ENCODE measurements around the gene TMEM63C. TPM values are rescaled to one million over a fixed set of nuclear protein-coding genes. Genes with fewer than 3 reads are reported as not detected.
A peak's percentile ranks its signal among the peaks of the same experiment; 100 is the strongest.

TMEM63C gene
- total RNA-seq, 1 donor from 2014 or later, result 1.9 TPM

GRCh38 chr14:77197988-77198387, 16.4 kb downstream of the TMEM63C start:
- DNase-seq (ENCODE audit: low read depth), result no peak

GRCh38 chr14:77198561-77198960, 17.0 kb downstream of the TMEM63C start:
- no peak for DNase-seq (ENCODE audit: low read depth)

DNA sequence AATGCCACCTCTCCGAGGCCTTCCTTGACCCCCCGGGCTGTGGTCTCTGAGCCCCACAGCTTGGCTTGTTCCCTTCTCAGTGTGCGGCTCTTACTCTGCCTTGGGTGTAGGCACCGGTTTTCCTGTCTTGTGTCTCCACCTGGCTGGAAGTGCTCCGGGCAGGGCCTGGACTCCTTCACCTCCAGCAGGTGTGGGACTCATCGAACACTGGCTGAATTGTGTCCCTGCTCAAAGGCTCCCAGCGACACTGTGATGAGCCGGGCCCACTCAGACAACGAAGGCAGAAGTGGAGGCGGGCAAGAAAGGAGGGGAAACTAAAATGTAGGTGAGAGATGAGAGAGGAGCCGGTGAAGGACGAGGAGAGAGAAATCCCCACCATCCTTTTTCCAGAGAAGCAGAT, 18.0 kb downstream of the TMEM63C start:
- DNase-seq (ENCODE audit: low read depth), result no peak

DNA sequence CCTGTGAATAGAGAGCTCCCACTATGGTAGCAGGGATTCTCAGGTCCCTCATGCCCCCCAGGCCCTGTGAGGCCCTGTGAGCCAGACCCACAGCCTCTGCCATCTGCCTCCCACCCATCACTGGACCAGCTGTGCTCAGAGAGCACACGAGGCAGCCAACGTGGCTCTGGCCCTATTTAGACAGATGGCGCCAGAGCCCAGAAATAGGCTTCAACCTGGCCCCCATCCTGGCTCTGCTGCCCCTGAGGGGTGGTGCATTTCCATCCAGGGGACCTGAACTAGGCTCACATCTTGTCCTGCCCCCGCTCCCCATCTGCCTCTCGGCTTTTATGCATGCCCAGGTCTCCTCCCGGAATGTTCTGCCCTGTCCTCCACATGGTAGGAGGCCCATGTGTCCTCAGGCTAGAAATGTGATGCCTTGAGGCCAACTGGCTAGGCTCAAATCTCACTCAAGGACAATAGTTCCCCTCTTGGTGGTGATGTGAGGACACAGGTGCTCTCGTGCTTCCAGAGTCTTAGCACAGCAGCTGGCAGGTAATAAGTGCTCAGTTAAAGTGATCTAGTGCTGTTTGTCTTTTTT, 18.9 kb downstream of the TMEM63C start:
- DNase-seq (ENCODE audit: low read depth), result no peak

DNA sequence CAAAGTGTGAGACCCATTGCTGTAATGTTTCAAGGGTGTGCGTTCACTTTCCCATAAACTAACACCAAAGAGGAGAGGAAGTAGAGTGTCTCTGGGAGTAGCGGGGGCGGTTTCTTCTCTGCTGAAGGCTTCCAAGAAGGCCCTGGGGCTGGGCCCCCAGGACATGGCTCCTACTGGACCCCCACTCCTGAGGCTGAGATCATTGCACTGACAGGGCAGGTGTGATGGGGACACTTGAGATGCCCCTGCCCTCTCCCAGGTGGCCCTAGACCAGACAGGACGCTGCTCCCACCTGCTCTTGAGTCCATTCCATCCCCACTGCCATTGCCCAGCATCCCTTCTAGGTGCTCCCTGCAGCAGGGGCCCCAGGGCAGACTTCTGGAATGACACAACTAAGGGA, 20.1 kb downstream of the TMEM63C start:
- DNase-seq (ENCODE audit: low read depth), result no peak

- no peak for DNase-seq (ENCODE audit: low read depth)
These were observed 22.2 kb downstream of the TMEM63C start for GRCh38 chr14:77203611-77204458.

DNA sequence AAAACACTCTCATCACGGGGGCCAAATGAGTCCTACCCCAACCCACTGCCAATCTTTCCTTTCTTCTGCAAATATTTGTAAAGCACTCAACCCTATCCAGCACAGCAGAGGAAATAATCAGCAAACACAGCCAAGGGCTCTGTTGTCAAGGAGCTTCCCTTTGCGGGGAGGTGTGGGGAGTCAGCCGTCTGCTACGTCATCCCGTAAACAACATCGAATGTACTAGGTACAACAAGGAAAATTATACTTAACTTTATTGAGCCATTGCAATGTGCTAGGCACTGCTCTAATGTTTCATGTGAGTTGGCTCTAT, 22.8 kb downstream of the TMEM63C start:
- peak; percentile 33 for DNase-seq (ENCODE audit: low read depth)

DNA sequence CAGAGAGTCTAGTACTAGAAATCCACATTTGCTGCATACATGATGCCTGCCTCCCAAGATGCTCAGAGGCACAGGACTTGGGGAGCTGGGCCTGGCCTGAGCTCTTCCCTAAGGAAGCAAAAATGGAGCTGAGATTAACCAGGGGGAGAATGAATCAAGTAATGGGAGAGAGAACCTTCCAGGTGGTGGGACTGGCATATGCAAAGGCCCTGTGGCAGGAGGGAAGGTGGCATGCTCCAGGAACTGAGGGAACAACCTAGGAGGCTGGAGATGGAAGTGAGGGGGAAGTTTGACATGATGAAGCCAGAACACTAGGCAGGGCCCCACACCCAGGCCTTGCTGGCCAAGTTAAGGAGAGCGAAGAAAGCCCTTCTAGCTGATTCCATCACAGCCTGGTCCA, 23.3 kb downstream of the TMEM63C start:
- no peak for DNase-seq (ENCODE audit: low read depth)

GRCh38 chr14:77205566-77205965, 24.0 kb downstream of the TMEM63C start:
- no peak for DNase-seq (ENCODE audit: low read depth)

DNA sequence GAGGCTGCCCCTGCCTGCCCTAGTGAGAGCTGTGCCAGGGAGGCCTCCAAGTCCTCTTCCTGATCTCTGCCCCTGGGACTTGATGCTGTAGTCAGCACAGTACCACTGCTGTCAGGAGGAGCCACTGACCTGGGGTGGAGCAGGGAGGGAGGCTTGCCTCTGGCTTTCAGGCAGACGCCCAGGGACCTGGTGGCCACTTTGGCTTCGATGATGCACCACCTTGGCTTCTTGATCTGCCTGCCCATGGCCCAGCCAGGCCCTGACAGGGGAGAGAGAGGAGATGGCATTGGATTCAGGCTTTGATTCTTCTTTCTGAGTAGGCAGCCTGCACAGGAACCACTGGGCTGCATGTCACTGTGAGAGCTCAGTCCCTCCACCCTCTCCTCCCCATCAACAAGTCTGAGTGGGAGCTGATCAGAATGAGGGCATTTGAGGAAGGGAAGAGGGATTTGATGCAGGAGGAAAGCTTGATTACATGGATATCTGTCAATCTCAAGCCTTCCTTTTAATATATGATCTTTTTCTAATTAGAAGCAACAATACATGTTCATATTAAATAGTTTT, 24.7 kb downstream of the TMEM63C start:
- DNase-seq (ENCODE audit: low read depth), result no peak

DNA sequence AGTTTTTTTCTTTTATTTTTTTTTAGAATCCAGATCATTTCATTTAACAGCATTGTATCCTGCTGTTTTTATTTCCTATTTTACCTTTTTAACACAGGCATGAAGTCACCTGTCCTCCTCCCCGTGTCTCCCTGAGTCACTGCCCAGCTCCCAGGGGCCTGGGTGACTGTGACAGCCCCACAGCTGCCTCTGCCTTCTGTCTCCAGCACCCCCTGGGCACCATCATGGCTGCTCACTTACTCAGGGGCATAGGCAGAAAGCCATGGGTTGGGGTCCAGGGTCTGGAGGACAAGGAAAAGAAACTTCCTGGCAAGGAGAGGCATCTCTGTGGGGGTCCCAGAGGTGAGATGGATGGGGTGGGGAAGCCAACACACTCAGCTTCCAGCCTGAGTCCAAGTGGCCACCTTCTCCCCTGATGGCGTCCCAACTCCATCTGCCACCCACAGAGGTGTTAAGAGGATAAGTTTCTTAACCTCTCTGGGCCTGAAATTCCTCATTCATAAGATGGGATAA, 25.3 kb downstream of the TMEM63C start:
- no peak for DNase-seq (ENCODE audit: low read depth)

- DNase-seq (ENCODE audit: low read depth), result peak; percentile 46
These were observed 26.8 kb downstream of the TMEM63C start for GRCh38 chr14:77208291-77208978.

DNA sequence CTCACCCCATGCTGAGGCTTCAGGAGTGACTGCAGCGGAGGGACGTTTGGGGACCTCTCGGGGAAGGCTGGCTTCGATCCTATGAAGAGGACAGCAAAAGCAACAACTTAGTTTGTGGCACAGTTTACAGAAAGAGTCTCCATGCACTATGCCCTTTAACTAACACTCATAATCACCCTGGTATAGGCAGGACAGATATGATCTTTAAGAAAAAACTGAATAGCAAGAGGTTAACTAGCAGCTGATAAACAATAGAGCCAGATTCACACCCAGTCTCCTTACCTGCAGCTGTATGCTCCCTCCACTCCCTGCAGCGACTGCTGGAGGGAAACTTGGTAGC, 27.4 kb downstream of the TMEM63C start:
- no peak for DNase-seq (ENCODE audit: low read depth)

DNA sequence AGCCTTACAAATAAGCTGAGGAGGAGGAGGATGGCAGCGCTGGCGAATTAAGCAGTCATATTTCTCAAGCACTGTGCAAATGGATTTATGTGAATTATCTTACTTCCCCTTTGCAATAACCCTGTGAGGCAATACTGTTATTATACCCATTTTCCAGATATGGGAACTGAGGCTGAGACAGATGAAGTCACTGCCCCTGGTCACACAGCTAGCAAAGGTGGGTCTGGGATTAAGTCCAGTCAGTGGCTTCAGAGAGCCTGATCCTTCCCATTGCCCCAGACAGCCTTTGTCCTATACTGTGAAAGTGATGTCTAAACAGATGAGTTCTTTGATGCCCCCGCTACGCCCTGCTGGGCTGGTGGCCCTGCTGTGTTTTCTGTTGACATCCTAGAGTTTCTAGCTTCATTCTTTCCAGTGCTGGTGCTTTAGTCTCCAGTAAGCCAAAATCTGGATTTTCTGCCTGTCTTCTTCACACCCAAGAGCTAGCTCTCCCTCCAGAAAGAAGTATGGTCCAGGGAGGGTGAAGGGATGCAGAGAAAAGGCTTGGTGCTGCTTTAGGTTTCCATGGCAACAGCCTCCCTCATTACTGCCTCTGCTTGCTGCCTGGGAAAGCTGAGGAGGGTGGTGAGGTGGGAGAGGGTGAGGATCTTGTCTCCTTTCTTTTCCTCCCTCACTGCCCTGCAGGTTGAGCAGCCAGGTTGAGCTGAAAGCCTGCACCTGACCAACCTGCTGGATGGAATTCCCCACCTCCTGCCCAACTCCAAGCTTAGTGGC, 30.7 kb downstream of the TMEM63C start:
- DNase-seq (ENCODE audit: low read depth), result no peak

DNA sequence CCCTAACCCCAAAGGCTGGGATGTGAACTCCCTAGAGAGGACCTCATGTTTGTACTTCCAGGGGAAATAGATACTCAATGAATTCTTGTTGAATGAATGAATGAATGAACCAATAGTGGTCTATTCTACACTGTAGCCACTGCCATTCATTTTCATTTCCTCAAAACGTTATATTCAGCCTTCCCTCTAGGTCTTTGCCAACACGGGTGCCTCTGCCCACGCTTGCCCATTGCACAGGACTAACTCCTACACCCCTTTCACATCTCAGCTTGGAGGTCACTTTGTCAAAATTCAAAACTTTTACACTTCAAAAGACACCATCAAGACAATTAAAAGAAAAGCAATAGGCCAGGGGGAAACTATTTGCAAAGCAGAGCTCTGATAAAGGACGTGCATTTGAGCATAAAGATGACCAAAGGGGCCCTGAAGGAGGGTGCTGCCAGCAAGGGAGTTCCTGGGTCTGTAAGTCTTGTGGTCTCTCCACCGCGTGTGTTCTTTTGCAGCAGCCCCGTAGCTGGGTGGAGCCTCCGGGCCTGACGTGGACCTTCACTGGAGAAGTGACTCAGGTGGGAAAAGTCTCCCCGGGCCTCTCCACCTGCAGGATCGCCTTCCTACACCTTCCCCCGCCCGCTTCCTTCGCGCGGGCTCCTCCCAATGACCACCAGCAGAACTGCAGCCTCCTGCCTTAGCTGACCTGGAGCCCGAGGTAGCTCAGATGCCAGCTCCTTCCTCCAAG, 31.5 kb downstream of the TMEM63C start:
- peak; percentile 21 for DNase-seq (ENCODE audit: low read depth)

DNA sequence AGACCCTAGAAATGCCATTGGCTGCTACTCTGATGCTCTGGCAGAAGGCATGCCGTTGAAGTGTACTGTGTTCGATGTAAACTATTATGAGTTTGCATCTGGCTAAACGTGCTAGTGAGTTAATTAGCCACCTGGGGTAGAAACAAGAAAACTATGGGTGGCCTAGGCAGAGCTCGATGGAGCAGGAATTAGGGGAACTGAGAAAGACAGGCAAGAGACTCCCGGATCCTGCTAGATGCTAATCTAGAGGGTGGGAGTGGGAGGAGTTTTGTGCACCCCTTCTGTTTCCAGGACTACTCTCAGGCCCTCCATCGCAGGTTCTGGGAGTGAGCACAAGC, 32.0 kb downstream of the TMEM63C start:
- no peak for DNase-seq (ENCODE audit: low read depth)

- no peak for DNase-seq (ENCODE audit: low read depth)
These were observed 32.6 kb downstream of the TMEM63C start for GRCh38 chr14:77214216-77214615.

DNA sequence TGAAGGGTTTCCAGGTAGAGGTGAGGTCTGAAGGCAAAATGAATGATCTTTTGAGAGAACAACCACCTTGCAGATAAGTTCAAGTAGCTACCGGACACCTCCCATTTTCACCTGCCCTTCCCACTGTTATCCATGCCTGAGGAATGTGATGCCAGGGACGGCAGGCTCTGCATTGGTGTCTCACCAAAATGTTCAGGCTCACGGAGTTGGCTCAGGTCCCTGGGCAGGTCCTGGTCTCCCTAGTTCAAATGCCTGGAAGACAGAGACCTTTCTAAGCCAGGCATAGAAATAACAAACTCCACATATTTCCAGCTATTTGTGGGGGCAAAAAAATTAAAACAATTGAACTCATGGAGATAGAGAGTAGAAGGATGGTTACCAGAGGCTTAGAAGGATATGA, 36.0 kb downstream of the TMEM63C start:
- no peak for DNase-seq (ENCODE audit: low read depth)

DNA sequence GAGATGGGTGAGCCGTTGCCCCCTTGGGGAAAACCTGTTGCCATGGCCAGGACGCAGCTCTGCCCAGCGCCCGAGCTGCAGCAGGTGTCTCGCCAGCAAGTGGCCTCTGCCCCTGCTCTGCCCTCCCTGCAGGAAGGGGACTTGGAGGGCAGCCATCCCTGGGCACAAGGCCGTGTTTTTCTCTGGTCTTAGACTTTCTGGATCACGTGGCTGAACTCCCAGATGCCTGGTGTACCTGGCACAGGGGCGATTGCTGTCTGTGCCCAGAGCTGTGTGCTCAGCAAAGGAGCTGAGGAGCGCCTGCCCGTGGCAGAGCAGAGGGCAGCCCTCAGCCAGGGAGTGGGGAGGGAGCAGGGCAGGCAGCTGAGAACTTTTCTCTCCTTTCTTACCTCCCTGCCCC, 38.0 kb downstream of the TMEM63C start:
- no peak for DNase-seq (ENCODE audit: low read depth)

DNA sequence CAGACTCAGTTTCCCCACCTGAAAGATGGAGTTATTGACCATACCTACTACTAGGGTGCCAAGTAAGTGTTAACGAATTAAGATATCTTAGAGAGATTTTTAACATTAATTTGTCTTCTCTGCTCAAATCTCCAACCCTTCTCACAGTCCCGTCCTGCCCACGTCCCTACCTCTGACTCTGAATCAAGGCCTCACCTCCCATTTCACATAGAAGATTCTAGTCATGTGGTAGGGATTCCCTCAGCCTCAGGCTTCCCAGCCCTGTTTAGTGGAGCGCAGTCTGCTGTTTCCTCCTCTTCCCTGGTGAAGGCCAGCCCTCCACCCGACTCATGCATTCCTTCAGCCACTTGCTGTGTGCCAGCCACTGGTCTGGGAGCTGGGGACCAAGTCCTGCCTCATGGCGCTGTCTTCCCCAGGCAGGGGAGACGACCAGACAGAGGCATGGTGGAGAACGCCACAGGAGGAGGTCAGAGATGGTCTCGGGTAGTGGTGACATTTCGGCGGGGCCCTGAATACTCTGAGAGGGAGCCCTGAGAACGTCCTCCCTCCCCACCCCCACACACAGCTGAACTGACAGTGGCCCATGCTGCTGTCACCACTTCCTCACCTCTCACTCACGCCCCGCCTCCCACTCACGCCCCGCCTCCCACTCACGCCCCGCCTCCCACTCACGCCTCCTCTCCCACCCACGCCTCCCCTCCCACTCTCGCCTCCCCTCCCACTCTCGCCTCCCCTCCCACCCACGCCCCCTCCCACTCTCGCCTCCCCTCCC, 38.8 kb downstream of the TMEM63C start:
- DNase-seq (ENCODE audit: low read depth), result no peak
